Esophagus squamous epithelium (tissue), 4 donors: ENCODE data around the gene NPAS2.

Experiments used
- CTCF ChIP-seq, 6 experiments: fragments of 450-650 bp in 4 of 6; fragments of 200-600 bp in 2 of 6; sonication (generic) in 2 of 6; IDR thresholded peaks; one replicate each; pipeline ENCODE4 v1.5.1; 2016 to 2019; ENCODE audit warnings: antibody characterized with exemption in 6 of 6, mild to moderate bottlenecking in 4 of 6, moderate library complexity in 4 of 6
- POLR2A ChIP-seq, 4 donors: fragments of 450-650 bp; IDR thresholded peaks; one replicate each; pipeline ENCODE4 v1.6.1; 2017; ENCODE audit warnings: antibody characterized with exemption in 4 of 4, mild to moderate bottlenecking in 4 of 4, moderate library complexity in 3 of 4

- TF ChIP-seq POLR2A (IDR thresholded peaks at IDR 0.05) (no peak), CTCF (IDR thresholded peaks at IDR 0.05) (no peak)
These were observed 63.0 kb downstream of the NPAS2 start for GRCh38 chr2:100882645-100883613.
